H9 (cell line): ENCODE measurements around the gene LYAR. TPM values are rescaled to one million over a fixed set of nuclear protein-coding genes. Genes with fewer than 3 reads are reported as not detected.

ENCODE experiments used
- DNase-seq: peaks from one replicate; pipeline ENCODE4 v3.0.0-alpha.2; 2017
- H2AFZ ChIP-seq: one replicate; pipeline ENCODE4 v1.6.1; 2013; ENCODE audit warnings: mild to moderate bottlenecking, low read length, control low read depth, moderate library complexity
- H2AK5ac ChIP-seq: 2 replicates; pipeline ENCODE4 v1.6.1; 2013; ENCODE audit warnings: low read length, control low read depth, mixed read lengths; ENCODE audit not compliant: insufficient read length
- H2BK120ac ChIP-seq: one replicate; pipeline ENCODE4 v1.6.1; 2013; ENCODE audit warnings: low read depth, mild to moderate bottlenecking, low read length, control low read depth, inconsistent platforms; ENCODE audit not compliant: poor library complexity, severe bottlenecking
- H2BK12ac ChIP-seq: 2 replicates; pipeline ENCODE4 v1.6.1; 2013; ENCODE audit warnings: low read length, control low read depth, mixed read lengths, low read depth; ENCODE audit not compliant: insufficient read length
- H2BK15ac ChIP-seq: 2 replicates; pipeline ENCODE4 v1.6.1; 2013; ENCODE audit warnings: low read depth, low read length, control low read depth
- H2BK20ac ChIP-seq: one replicate; pipeline ENCODE4 v1.6.1; 2013; ENCODE audit warnings: low read depth, mild to moderate bottlenecking, low read length, control low read depth, inconsistent platforms; ENCODE audit not compliant: poor library complexity, severe bottlenecking
- H2BK5ac ChIP-seq: 2 replicates; pipeline ENCODE4 v1.6.1; 2013; ENCODE audit warnings: low read length, control low read depth, mixed read lengths; ENCODE audit not compliant: insufficient read length
- H3K14ac ChIP-seq: 2 replicates; pipeline ENCODE4 v1.6.1; 2013; ENCODE audit warnings: low read length, control low read depth; ENCODE audit not compliant: insufficient read depth
- H3K18ac ChIP-seq: 2 replicates; pipeline ENCODE4 v1.6.1; 2013; ENCODE audit warnings: low read depth, mild to moderate bottlenecking, mixed read lengths, low read length, control low read depth; ENCODE audit not compliant: insufficient read length
- H3K23ac ChIP-seq: 2 replicates; pipeline ENCODE4 v1.6.1; 2013; ENCODE audit warnings: low read length, control low read depth, mixed read lengths, low read depth; ENCODE audit not compliant: insufficient read length
- H3K23me2 ChIP-seq: 2 replicates; pipeline ENCODE4 v1.6.1; 2013; ENCODE audit warnings: low read depth, mild to moderate bottlenecking, mixed read lengths, low read length, control low read depth; ENCODE audit not compliant: insufficient read length, poor library complexity, severe bottlenecking
- H3K27ac ChIP-seq: 2 replicates; pipeline ENCODE4 v1.5.1; 2013; ENCODE audit warnings: low read length, control low read depth, mixed read lengths, low read depth; ENCODE audit not compliant: insufficient read length
- H3K27me3 ChIP-seq: 2 replicates; pipeline ENCODE4 v1.6.1; 2013; ENCODE audit warnings: low read length, control low read depth, inconsistent platforms; ENCODE audit not compliant: insufficient read depth
- H3K4ac ChIP-seq: 2 replicates; pipeline ENCODE4 v1.6.1; 2013; ENCODE audit warnings: low read depth, mild to moderate bottlenecking, control low read depth, inconsistent platforms, low read length, moderate library complexity
- H3K4me1 ChIP-seq: 2 replicates; pipeline ENCODE4 v1.6.1; 2013; ENCODE audit warnings: low read length, control low read depth, inconsistent platforms; ENCODE audit not compliant: insufficient read depth
- H3K4me2 ChIP-seq: 2 replicates; pipeline ENCODE4 v1.6.1; 2013; ENCODE audit warnings: low read length, control low read depth, mixed read lengths; ENCODE audit not compliant: insufficient read length, insufficient read depth
- H3K56ac ChIP-seq: 2 replicates; pipeline ENCODE4 v1.6.1; 2013; ENCODE audit warnings: low read depth, mild to moderate bottlenecking, mixed read lengths, low read length, control low read depth; ENCODE audit not compliant: insufficient read length
- H3K79me1 ChIP-seq: 2 replicates; pipeline ENCODE4 v1.6.1; 2013; ENCODE audit warnings: low read depth, mild to moderate bottlenecking, moderate library complexity, low read length, control low read depth, inconsistent platforms; ENCODE audit not compliant: insufficient read depth, poor library complexity, severe bottlenecking
- H3K79me2 ChIP-seq: 2 replicates; pipeline ENCODE4 v1.6.1; 2013; ENCODE audit warnings: low read length, control low read depth, inconsistent platforms; ENCODE audit not compliant: insufficient read depth
- H3K9ac ChIP-seq: 2 replicates; pipeline ENCODE4 v1.6.1; 2013; ENCODE audit warnings: low read length, control low read depth, mixed read lengths; ENCODE audit not compliant: insufficient read length; ENCODE audit errors: extremely low read depth
- H3K9me3 ChIP-seq: one replicate; pipeline ENCODE4 v1.6.1; 2013; ENCODE audit warnings: low read depth, low read length, inconsistent platforms; ENCODE audit not compliant: control insufficient read depth
- H3T11ph ChIP-seq: one replicate; pipeline ENCODE4 v1.6.1; 2013; ENCODE audit warnings: mild to moderate bottlenecking, low read length, control low read depth, inconsistent platforms
- H4K20me1 ChIP-seq: one replicate; pipeline ENCODE4 v1.6.1; 2013; ENCODE audit not compliant: control insufficient read depth, insufficient read length, insufficient read depth
- H4K5ac ChIP-seq: 2 replicates; pipeline ENCODE4 v1.6.1; 2013; ENCODE audit warnings: low read depth, mild to moderate bottlenecking, mixed read lengths, low read length, control low read depth; ENCODE audit not compliant: insufficient read length
- H4K8ac ChIP-seq: replicated peaks from 2 replicates; pipeline ENCODE4 v1.6.1; 2013; ENCODE audit warnings: low read length, control low read depth, mixed read lengths, low read depth; ENCODE audit not compliant: insufficient read length
- H4K91ac ChIP-seq: 2 replicates; pipeline ENCODE4 v1.6.1; 2013; ENCODE audit warnings: low read depth, mild to moderate bottlenecking, moderate library complexity, mixed read lengths, low read length, control low read depth; ENCODE audit not compliant: insufficient read length
- H3K27ac Mint-ChIP-seq, 3 experiments: 2 replicates in 2 of 3; 3 replicates in 1 of 3; pipeline ENCODE4 v1.8.0; 2020 to 2021; ENCODE audit warnings: mixed read lengths in 3 of 3, mild to moderate bottlenecking in 1 of 3, moderate library complexity in 1 of 3
- H3K27me3 Mint-ChIP-seq: 2 replicates; pipeline ENCODE4 v1.8.0; 2021; ENCODE audit warnings: low read depth, mild to moderate bottlenecking, moderate library complexity, mixed read lengths
- H3K36me3 Mint-ChIP-seq, 3 experiments: 2 replicates in 2 of 3; 3 replicates in 1 of 3; pipeline ENCODE4 v1.8.0; 2020 to 2021; ENCODE audit warnings: low read depth in 3 of 3, mixed read lengths in 3 of 3; ENCODE audit not compliant: insufficient read depth in 1 of 3
- H3K4me1 Mint-ChIP-seq, 2 experiments: 2 replicates each; pipeline ENCODE4 v1.8.0; 2020; ENCODE audit warnings: mixed read lengths in 2 of 2
- H3K4me3 Mint-ChIP-seq, 2 experiments: 2 replicates in 1 of 2; 3 replicates in 1 of 2; pipeline ENCODE4 v1.8.0; 2020 to 2021; ENCODE audit warnings: mild to moderate bottlenecking in 2 of 2, mixed read lengths in 2 of 2, moderate library complexity in 1 of 2
- H3K9me3 Mint-ChIP-seq, 2 experiments: 2 replicates in 1 of 2; 3 replicates in 1 of 2; pipeline ENCODE4 v1.8.0; 2020; ENCODE audit warnings: mild to moderate bottlenecking in 2 of 2, mixed read lengths in 2 of 2, moderate library complexity in 1 of 2
- WGBS: extraction: QIAGEN DNeasy Blood & Tissue Kit; methylation state at CpG from one replicate; pipeline ENCODE4 v1.1.7; 2013; ENCODE audit warnings: missing lambda C conversion rate, low lambda C conversion rate, mixed read lengths; ENCODE audit not compliant: insufficient read length; ENCODE audit errors: extremely low coverage; 5-methylcytosine and 5-hydroxymethylcytosine counted together
- total RNA-seq: library from RNA; stranded (reverse); gene quantifications from 2 replicates; pipeline ENCODE4 v1.2.1, GENCODE V29; 2021
- TF ChIP-seq, protein P1 (sequence below): fragments of 200-600 bp; sonication (generic); conservative IDR thresholded peaks from 3 replicates; pipeline ENCODE4 v1.8.0; 2021; ENCODE audit warnings: antibody characterized with exemption, mild to moderate bottlenecking

The LYAR gene
- total RNA-seq, 1 experiment from 2014 or later = 50.9 TPM

DNA sequence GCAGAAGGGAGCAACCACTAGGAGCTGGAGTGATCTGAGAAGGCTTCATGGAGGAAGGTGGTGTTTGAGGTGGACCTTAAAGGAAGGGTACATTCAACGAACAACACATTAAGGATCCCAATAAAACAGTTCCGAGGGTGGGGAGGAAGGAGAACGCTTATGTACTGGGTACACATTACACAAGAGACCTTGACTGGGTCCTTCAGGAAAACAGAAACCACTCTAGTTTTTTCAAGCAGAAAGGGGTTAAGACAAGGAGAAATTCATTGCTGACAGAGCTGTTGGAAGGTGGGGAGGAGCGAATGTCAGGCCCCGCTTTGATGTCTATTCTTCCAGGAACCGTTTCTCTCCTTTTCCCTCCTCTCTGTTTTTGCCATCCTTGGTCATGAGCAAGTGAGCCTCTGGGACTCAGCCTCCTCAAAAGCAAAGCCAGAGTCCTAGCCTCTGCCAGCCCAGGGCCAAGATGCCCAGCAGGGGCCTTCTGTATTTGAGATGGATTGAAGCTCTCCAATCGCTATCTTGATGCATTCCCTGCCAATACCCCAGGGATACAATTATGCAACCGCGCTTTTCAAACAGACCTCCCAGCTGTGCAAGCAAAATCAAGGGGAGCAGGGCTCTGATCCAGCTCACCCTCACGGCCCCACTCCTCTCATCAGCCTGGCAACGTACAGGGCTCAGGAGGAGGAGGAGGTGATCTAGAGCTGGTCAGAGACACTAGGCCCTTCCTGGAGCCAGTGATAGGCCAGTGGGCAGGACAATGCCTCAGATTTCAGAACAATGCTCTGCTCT, 48.5 kb upstream of the LYAR start:
- no peak overlapping the region for H3K14ac ChIP-seq
- no peak overlapping the region for H2BK15ac ChIP-seq
- no peak overlapping the region for H2BK5ac ChIP-seq
- H3K79me2 ChIP-seq = no peaks in the 10 kb centered on the region
- H3K9me3 ChIP-seq = no peaks in the 10 kb centered on the region
- no peak overlapping the region for H4K91ac ChIP-seq
- no peak for DNase-seq
- no peak overlapping the region for H3K56ac ChIP-seq
- no peak overlapping the region for H2BK12ac ChIP-seq
- H3K27me3 ChIP-seq = no peaks in the 10 kb centered on the region
- no peak overlapping the region for H2AK5ac ChIP-seq
- TF ChIP-seq, protein P1, sequence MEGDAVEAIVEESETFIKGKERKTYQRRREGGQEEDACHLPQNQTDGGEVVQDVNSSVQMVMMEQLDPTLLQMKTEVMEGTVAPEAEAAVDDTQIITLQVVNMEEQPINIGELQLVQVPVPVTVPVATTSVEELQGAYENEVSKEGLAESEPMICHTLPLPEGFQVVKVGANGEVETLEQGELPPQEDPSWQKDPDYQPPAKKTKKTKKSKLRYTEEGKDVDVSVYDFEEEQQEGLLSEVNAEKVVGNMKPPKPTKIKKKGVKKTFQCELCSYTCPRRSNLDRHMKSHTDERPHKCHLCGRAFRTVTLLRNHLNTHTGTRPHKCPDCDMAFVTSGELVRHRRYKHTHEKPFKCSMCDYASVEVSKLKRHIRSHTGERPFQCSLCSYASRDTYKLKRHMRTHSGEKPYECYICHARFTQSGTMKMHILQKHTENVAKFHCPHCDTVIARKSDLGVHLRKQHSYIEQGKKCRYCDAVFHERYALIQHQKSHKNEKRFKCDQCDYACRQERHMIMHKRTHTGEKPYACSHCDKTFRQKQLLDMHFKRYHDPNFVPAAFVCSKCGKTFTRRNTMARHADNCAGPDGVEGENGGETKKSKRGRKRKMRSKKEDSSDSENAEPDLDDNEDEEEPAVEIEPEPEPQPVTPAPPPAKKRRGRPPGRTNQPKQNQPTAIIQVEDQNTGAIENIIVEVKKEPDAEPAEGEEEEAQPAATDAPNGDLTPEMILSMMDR = no peak
- H3T11ph ChIP-seq = no peak overlapping the region
- H3K4me1 ChIP-seq = no peaks in the 10 kb centered on the region
- H4K5ac ChIP-seq = no peak overlapping the region
- Mint-ChIP-seq H3K9me3 (no peaks in the 10 kb centered on the region; a peak in 1 of 5 replicates), H3K27me3 (peaks cover 40% of the 10 kb centered on the region), H3K36me3 (no peaks in the 10 kb centered on the region), H3K4me1 (no peaks in the 10 kb centered on the region; a peak in 1 of 4 replicates), H3K4me3 (no peak overlapping the region), H3K27ac (no peak overlapping the region; a peak in 1 of 7 replicates)
- H3K9ac ChIP-seq = no peak overlapping the region
- no CpG with 5 or more reads among the region's 11 CpGs for WGBS
- no peak overlapping the region for H4K8ac ChIP-seq
- no peak overlapping the region for H3K23ac ChIP-seq
- H2BK20ac ChIP-seq = no peak overlapping the region
- no peaks in the 10 kb centered on the region for H3K79me1 ChIP-seq
- no peak overlapping the region for H2AFZ ChIP-seq
- no peak overlapping the region for H3K18ac ChIP-seq
- no peak overlapping the region for H2BK120ac ChIP-seq
- H3K4me2 ChIP-seq = no peak overlapping the region
- H3K4ac ChIP-seq = no peak overlapping the region
- no peaks in the 10 kb centered on the region for H4K20me1 ChIP-seq
- no peaks in the 10 kb centered on the region for H3K23me2 ChIP-seq
- H3K27ac ChIP-seq = no peak overlapping the region
